ENCODE data around the gene SRRM5. TPM values are rescaled to one million over a fixed set of nuclear protein-coding genes. Genes with fewer than 3 reads are reported as not detected.

SRRM5 gene
- total RNA-seq, 1 experiment from 2014 or later, result 0.70 TPM

DNA sequence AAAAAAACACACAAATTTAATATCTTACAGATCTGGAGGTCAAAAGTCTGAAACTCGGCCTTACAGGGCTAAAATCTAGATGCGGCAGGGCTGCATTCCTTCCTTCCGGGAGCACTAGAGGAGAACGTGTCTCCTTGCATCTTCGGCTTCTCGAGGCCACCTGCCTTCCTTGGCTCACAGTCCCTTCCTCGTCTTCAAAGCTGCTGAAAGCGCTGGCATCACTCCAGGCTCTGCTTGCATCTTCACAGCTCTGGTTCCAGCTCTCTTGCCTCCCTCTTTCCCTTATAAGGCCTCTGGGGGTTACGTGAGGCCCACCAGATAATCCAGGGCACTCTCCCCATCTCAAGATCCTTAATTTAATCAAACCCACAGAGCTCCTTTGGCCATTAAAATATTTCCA is 47.1 kb upstream of the SRRM5 start:
- Histone ChIP-seq H3K79me2 (ENCODE audit: insufficient read depth, low read length) (no peaks in the 10 kb centered on the region), H2BK15ac (ENCODE audit: low read depth, low read length) (no peak overlapping the region), H3K9ac (ENCODE audit: extremely low read depth, insufficient read length, low read length) (no peak overlapping the region), H2BK5ac (ENCODE audit: insufficient read length, low read length) (no peak overlapping the region), H2BK20ac (ENCODE audit: low read depth, low read length, poor library complexity, severe bottlenecking) (no peak overlapping the region), H3K23ac (ENCODE audit: insufficient read length, low read depth, low read length) (no peak overlapping the region), H3K27ac (ENCODE audit: insufficient read length, low read depth, low read length) (no peak overlapping the region), H4K91ac (ENCODE audit: insufficient read length, low read depth, low read length) (no peak overlapping the region), H3K18ac (ENCODE audit: insufficient read length, low read depth, low read length) (no peak overlapping the region), H4K20me1 (ENCODE audit: control insufficient read depth, insufficient read depth, insufficient read length) (no peaks in the 10 kb centered on the region), H3T11ph (ENCODE audit: low read length) (no peak overlapping the region), H3K9me3 (ENCODE audit: control insufficient read depth, low read depth, low read length) (no peaks in the 10 kb centered on the region), H3K4me2 (ENCODE audit: insufficient read depth, insufficient read length, low read length) (no peak overlapping the region), H3K4me1 (ENCODE audit: insufficient read depth, low read length) (no peaks in the 10 kb centered on the region), H3K23me2 (ENCODE audit: insufficient read length, low read depth, low read length, poor library complexity, severe bottlenecking) (no peaks in the 10 kb centered on the region), H3K27me3 (ENCODE audit: insufficient read depth, low read length) (no peaks in the 10 kb centered on the region), H4K8ac (replicated peaks; ENCODE audit: insufficient read length, low read depth, low read length) (no peak overlapping the region), H3K79me1 (ENCODE audit: insufficient read depth, low read depth, low read length, poor library complexity, severe bottlenecking) (no peaks in the 10 kb centered on the region), H2BK120ac (ENCODE audit: low read depth, low read length, poor library complexity, severe bottlenecking) (no peak overlapping the region), H4K5ac (ENCODE audit: insufficient read length, low read depth, low read length) (no peak overlapping the region), H2BK12ac (ENCODE audit: insufficient read length, low read depth, low read length) (no peak overlapping the region), H3K14ac (ENCODE audit: insufficient read depth, low read length) (no peak overlapping the region; the same call in 1 of the 2 replicates), H2AFZ (ENCODE audit: low read length) (no peak overlapping the region), H2AK5ac (ENCODE audit: insufficient read length, low read length) (no peak overlapping the region), H3K56ac (ENCODE audit: insufficient read length, low read depth, low read length) (no peak overlapping the region), H3K4ac (ENCODE audit: low read depth, low read length) (no peak overlapping the region)
- peaks cover under 1% of the 10 kb centered on the region in 2 experiments; a peak in 1 of 4 replicates for H3K4me1 Mint-ChIP-seq
- WGBS (ENCODE audit: extremely low coverage, insufficient read length, low lambda C conversion rate), result no CpG with 5 or more reads among the region's 9 CpGs
- peak overlapping the region in 2 of 3 experiments; percentile 53 to 62; a peak in 2 of 7 replicates for H3K27ac Mint-ChIP-seq
- no peak overlapping the region for H3K4me3 Mint-ChIP-seq
- H3K36me3 Mint-ChIP-seq (ENCODE audit: insufficient read depth in 1 of 3, low read depth in 3 of 3), result peaks cover 6 to 24% (median 15%) of the 10 kb centered on the region in 3 experiments; a peak in 6 of 7 replicates
- no peaks in the 10 kb centered on the region for H3K9me3 Mint-ChIP-seq
- TF ChIP-seq, protein P1, sequence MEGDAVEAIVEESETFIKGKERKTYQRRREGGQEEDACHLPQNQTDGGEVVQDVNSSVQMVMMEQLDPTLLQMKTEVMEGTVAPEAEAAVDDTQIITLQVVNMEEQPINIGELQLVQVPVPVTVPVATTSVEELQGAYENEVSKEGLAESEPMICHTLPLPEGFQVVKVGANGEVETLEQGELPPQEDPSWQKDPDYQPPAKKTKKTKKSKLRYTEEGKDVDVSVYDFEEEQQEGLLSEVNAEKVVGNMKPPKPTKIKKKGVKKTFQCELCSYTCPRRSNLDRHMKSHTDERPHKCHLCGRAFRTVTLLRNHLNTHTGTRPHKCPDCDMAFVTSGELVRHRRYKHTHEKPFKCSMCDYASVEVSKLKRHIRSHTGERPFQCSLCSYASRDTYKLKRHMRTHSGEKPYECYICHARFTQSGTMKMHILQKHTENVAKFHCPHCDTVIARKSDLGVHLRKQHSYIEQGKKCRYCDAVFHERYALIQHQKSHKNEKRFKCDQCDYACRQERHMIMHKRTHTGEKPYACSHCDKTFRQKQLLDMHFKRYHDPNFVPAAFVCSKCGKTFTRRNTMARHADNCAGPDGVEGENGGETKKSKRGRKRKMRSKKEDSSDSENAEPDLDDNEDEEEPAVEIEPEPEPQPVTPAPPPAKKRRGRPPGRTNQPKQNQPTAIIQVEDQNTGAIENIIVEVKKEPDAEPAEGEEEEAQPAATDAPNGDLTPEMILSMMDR (conservative IDR thresholded peaks at IDR 0.05), result no peak
- no peaks in the 10 kb centered on the region; the same call in 1 of the 2 replicates for H3K27me3 Mint-ChIP-seq (ENCODE audit: low read depth)
- no peak for DNase-seq
